GM21737 (cell line): ENCODE results near the gene ALDH18A1.
"Not testable (repeated sequence)": the region's sequence is repeated elsewhere in the genome, so short reads cannot be mapped to it uniquely, and the experiment has no call there.

Source experiments
- ATAC-seq: cut with Tn5 transposase; IDR thresholded peaks from one replicate; pipeline ENCODE4 v1.9.1; 2021; ENCODE audit warnings: mild to moderate bottlenecking, moderate library complexity; ENCODE audit not compliant: unreplicated experiment

ALDH18A1 gene

GRCh38 chr10:95656291-95657164 lies at the start of gene ALDH18A1:
Gene ALDH18A1, minus strand, starts transcription at chr10:95656711. Its CDS starts 3,334 bp downstream, at chr10:95653377.
- ATAC-seq, result peak; percentile 93

- ATAC-seq, result no peak
Observed at GRCh38 chr10:95698415-95698814, 41.9 kb upstream of the ALDH18A1 start.

GRCh38 chr10:95697429-95697828 lies 40.9 kb upstream of the ALDH18A1 start:
- ATAC-seq, result no peak

GRCh38 chr10:95694665-95695064 lies 38.2 kb upstream of the ALDH18A1 start:
- ATAC-seq, result no peak

GRCh38 chr10:95693668-95694534 lies 37.4 kb upstream of the ALDH18A1 start, which contains the start of gene TCTN3:
Gene TCTN3, minus strand, starts transcription at chr10:95693927. Its CDS starts 28 bp downstream, at chr10:95693899.
- peak; percentile 97 for ATAC-seq

GRCh38 chr10:95693071-95693667 lies 36.7 kb upstream of the ALDH18A1 start:
- no peak for ATAC-seq

- no peak for ATAC-seq
Observed at GRCh38 chr10:95691281-95691680, 34.8 kb upstream of the ALDH18A1 start.

- no peak for ATAC-seq
Observed at GRCh38 chr10:95688648-95689047, 32.1 kb upstream of the ALDH18A1 start.

GRCh38 chr10:95683966-95684365 lies 27.5 kb upstream of the ALDH18A1 start:
- ATAC-seq, result no peak

- no peak for ATAC-seq
Observed at GRCh38 chr10:95675403-95676116, 19.0 kb upstream of the ALDH18A1 start.

- no peak for ATAC-seq
Observed at GRCh38 chr10:95674643-95675042, 18.1 kb upstream of the ALDH18A1 start.

GRCh38 chr10:95672641-95673040 lies 16.1 kb upstream of the ALDH18A1 start:
- not testable (repeated sequence) for ATAC-seq

- ATAC-seq, result no peak
Observed at GRCh38 chr10:95664543-95664942, 8.0 kb upstream of the ALDH18A1 start.

- no peak for ATAC-seq
Observed at GRCh38 chr10:95663496-95663895, 7.0 kb upstream of the ALDH18A1 start.

GRCh38 chr10:95661818-95662217 lies 5.3 kb upstream of the ALDH18A1 start:
- ATAC-seq, result no peak

GRCh38 chr10:95660283-95660682 lies 3.8 kb upstream of the ALDH18A1 start:
- ATAC-seq, result no peak

GRCh38 chr10:95657250-95657649 lies 739 bp upstream of the ALDH18A1 start:
- ATAC-seq, result no peak

GRCh38 chr10:95655571-95656290 lies 780 bp downstream of the ALDH18A1 start:
- ATAC-seq, result peak; percentile 6

GRCh38 chr10:95653895-95654294 lies 2.6 kb downstream of the ALDH18A1 start:
- ATAC-seq, result no peak
